IMR-90 (cell line): ENCODE results near the gene ZNF385D. TPM values are rescaled to one million over a fixed set of nuclear protein-coding genes. Genes with fewer than 3 reads are reported as not detected.

Experiments
- ATAC-seq: fragments of 200-7000 bp; cut with Tn5 transposase; 2 replicates; pipeline ENCODE4 v1.9.1; 2020; ENCODE audit warnings: low read depth, mild to moderate bottlenecking, moderate library complexity
- BruUV-seq: library from RNA; stranded (reverse); fragments of 400-500 nt; replicated peaks from 2 replicates; lab custom pipeline; 2021; lab: Mats Ljungman, UMichigan
- CTCF ChIA-PET: fragments of 300-600 bp; formaldehyde crosslinking; extraction: SDS; loops from one replicate; lab custom pipeline; 2021; ENCODE audit warnings: antibody characterized with exemption; lab: Yijun Ruan, JAX
- POLR2A ChIA-PET: fragments of 300-600 bp; sonication (Branson Sonifier 250); formaldehyde crosslinking; loops from one replicate; lab custom pipeline; 2022; ENCODE audit warnings: antibody characterized with exemption; ENCODE audit not compliant: unreplicated experiment; lab: Charles Lee
- DNase-seq: peaks from one replicate; pipeline ENCODE4 v3.0.0; 2013
- H2AFZ ChIP-seq: replicated peaks from 2 replicates; pipeline ENCODE3; 2013; ENCODE audit warnings: low read length, mild to moderate bottlenecking; ENCODE audit not compliant: poor library complexity
- H2AK5ac ChIP-seq: 2 replicates; pipeline ENCODE4 v1.6.1; 2013; ENCODE audit warnings: low read depth, low read length, inconsistent platforms
- H2AK9ac ChIP-seq: replicated peaks from 2 replicates; pipeline ENCODE3; 2013; ENCODE audit warnings: mild to moderate bottlenecking, low read depth, low read length, moderate library complexity; ENCODE audit not compliant: poor library complexity
- H2BK120ac ChIP-seq: 2 replicates; pipeline ENCODE4 v1.6.1; 2013; ENCODE audit warnings: low read depth, low read length, inconsistent platforms
- H2BK15ac ChIP-seq: 3 replicates; pipeline ENCODE4 v1.6.1; 2013; ENCODE audit warnings: low read depth, low read length, inconsistent platforms
- H2BK20ac ChIP-seq: 2 replicates; pipeline ENCODE4 v1.6.1; 2013; ENCODE audit warnings: low read depth, mild to moderate bottlenecking, inconsistent platforms, low read length, moderate library complexity
- H2BK5ac ChIP-seq: 2 replicates; pipeline ENCODE4 v1.6.1; 2013; ENCODE audit warnings: mild to moderate bottlenecking, low read depth, low read length, inconsistent platforms; ENCODE audit not compliant: poor library complexity, severe bottlenecking
- H3K14ac ChIP-seq: replicated peaks from 2 replicates; pipeline ENCODE4 v1.6.1; 2013; ENCODE audit warnings: low read depth, low read length, inconsistent platforms
- H3K18ac ChIP-seq: 2 replicates; pipeline ENCODE4 v1.6.1; 2013; ENCODE audit warnings: low read depth, low read length, control low read depth
- H3K23ac ChIP-seq: 2 replicates; pipeline ENCODE4 v1.6.1; 2013; ENCODE audit warnings: low read depth, low read length, inconsistent platforms
- H3K27ac ChIP-seq: 2 replicates; pipeline ENCODE4 v1.5.1; 2013; ENCODE audit warnings: mild to moderate bottlenecking, control low read depth, low read length; ENCODE audit not compliant: insufficient read depth
- H3K27me3 ChIP-seq: 2 replicates; pipeline ENCODE4 v1.6.1; 2013; ENCODE audit warnings: low read length; ENCODE audit not compliant: control insufficient read depth, insufficient read depth
- H3K36me3 ChIP-seq: 2 replicates; pipeline ENCODE4 v1.6.1; 2013; ENCODE audit warnings: low read length, mixed read lengths; ENCODE audit not compliant: control insufficient read depth, insufficient read depth
- H3K4ac ChIP-seq: 2 replicates; pipeline ENCODE4 v1.6.1; 2013; ENCODE audit warnings: low read depth, low read length, inconsistent platforms
- H3K4me1 ChIP-seq: 2 replicates; pipeline ENCODE4 v1.6.1; 2013; ENCODE audit warnings: low read length, mixed read lengths; ENCODE audit not compliant: control insufficient read depth, insufficient read depth
- H3K4me2 ChIP-seq: 2 replicates; pipeline ENCODE4 v1.6.1; 2013; ENCODE audit warnings: low read depth, mild to moderate bottlenecking, control low read depth, low read length, moderate library complexity
- H3K4me3 ChIP-seq: 2 replicates; pipeline ENCODE4 v1.5.1; 2013; ENCODE audit warnings: low read depth, mild to moderate bottlenecking, control low read depth, low read length, moderate library complexity; ENCODE audit not compliant: insufficient read depth
- H3K56ac ChIP-seq: 2 replicates; pipeline ENCODE4 v1.6.1; 2013; ENCODE audit warnings: low read length, inconsistent platforms; ENCODE audit not compliant: insufficient read depth; ENCODE audit errors: extremely low read depth
- H3K79me1 ChIP-seq, 2 experiments: 2 replicates each; pipeline ENCODE4 v1.6.1; 2013; ENCODE audit warnings: low read length in 2 of 2, inconsistent platforms in 1 of 2, low read depth in 1 of 2
- H3K9ac ChIP-seq: 2 replicates; pipeline ENCODE4 v1.6.1; 2013; ENCODE audit warnings: low read depth, low read length, control low read depth
- H3K9me1 ChIP-seq: 2 replicates; pipeline ENCODE4 v1.6.1; 2013; ENCODE audit warnings: low read length, inconsistent platforms; ENCODE audit not compliant: insufficient read depth
- H3K9me3 ChIP-seq: 2 replicates; pipeline ENCODE4 v1.6.1; 2013; ENCODE audit warnings: low read length; ENCODE audit not compliant: control insufficient read depth, insufficient read depth
- H4K20me1 ChIP-seq: 2 replicates; pipeline ENCODE4 v1.6.1; 2013; ENCODE audit warnings: low read length, inconsistent platforms; ENCODE audit not compliant: insufficient read depth
- H4K5ac ChIP-seq: 2 replicates; pipeline ENCODE4 v1.6.1; 2013; ENCODE audit warnings: mild to moderate bottlenecking, low read depth, low read length, control low read depth
- H4K8ac ChIP-seq, 2 experiments: 2 replicates each; pipeline ENCODE4 v1.6.1; 2013; ENCODE audit warnings: low read depth in 2 of 2, low read length in 2 of 2, control low read depth in 1 of 2, inconsistent platforms in 1 of 2
- H4K91ac ChIP-seq: 2 replicates; pipeline ENCODE4 v1.6.1; 2013; ENCODE audit warnings: low read depth, low read length, inconsistent platforms; ENCODE audit not compliant: insufficient read depth
- CEBPB ChIP-seq: IDR thresholded peaks from 2 replicates; pipeline ENCODE4 v1.6.1; 2012; ENCODE audit warnings: low read depth, low read length, improper control_type of control experiment
- MXI1 ChIP-seq: IDR thresholded peaks from 2 replicates; pipeline ENCODE4 v1.6.1; 2012; ENCODE audit warnings: low read depth, mild to moderate bottlenecking, low read length, moderate library complexity, borderline replicate concordance
- POLR2A ChIP-seq: IDR thresholded peaks from 2 replicates; pipeline ENCODE4 v1.6.1; 2012; ENCODE audit warnings: mild to moderate bottlenecking, low read depth, low read length
- RAD21 ChIP-seq: IDR thresholded peaks from 2 replicates; pipeline ENCODE4 v1.6.1; 2012; ENCODE audit warnings: low read length, improper control_type of control experiment
- SMC3 ChIP-seq: fragments of 150-350 bp; IDR thresholded peaks from 2 replicates; pipeline ENCODE4 v1.6.1; 2016; ENCODE audit warnings: low read depth, mild to moderate bottlenecking, antibody characterized with exemption, low read length, moderate library complexity
- WGBS, 2 experiments: methylation state at CpG; one replicate each; pipeline versions ENCODE4 v1.1.5 to v1.1.7; 2013; ENCODE audit warnings: missing lambda C conversion rate in 2 of 2; ENCODE audit not compliant: insufficient read length in 1 of 2; ENCODE audit errors: extremely low coverage in 2 of 2; 5-methylcytosine and 5-hydroxymethylcytosine counted together
- dilution Hi-C: fragments of 300-500 bp; cut with HindIII; formaldehyde crosslinking; loops from one replicate; pipeline ENCODE4 v1.14.3; 2018; ENCODE audit warnings: low sequenced_read_pairs; ENCODE audit not compliant: unreplicated experiment
- in situ Hi-C: fragments of 300-500 bp; cut with MboI; formaldehyde crosslinking; loops from 3 replicates; pipeline ENCODE4 v1.14.3; 2019; ENCODE audit warnings: low sequenced_read_pairs, inconsistent platforms, mixed read lengths
- intact Hi-C: fragments of 100-400 bp; cut with micrococcal nuclease; formaldehyde crosslinking; loops from 2 replicates; pipeline ENCODE4 v1.10.0; 2022
- polyA plus RNA-seq, 3 experiments: library from polyadenylated mRNA; depleted of rRNA; stranded (reverse); fragments of >200 nt; gene quantifications; 2 replicates each; pipeline ENCODE4 v1.2.3, GENCODE V29; 2012; ENCODE audit warnings: low replicate concordance in 1 of 3
- total RNA-seq: library from RNA; depleted of rRNA; stranded (reverse); fragments of >200 nt; gene quantifications from 2 replicates; pipeline ENCODE4 v1.2.3, GENCODE V29; 2012

The ZNF385D gene
- total and polyA plus RNA-seq, 2 of the 4 experiments (the other 2 are of a cell fraction), result 0.18 to 2.4 TPM

DNA sequence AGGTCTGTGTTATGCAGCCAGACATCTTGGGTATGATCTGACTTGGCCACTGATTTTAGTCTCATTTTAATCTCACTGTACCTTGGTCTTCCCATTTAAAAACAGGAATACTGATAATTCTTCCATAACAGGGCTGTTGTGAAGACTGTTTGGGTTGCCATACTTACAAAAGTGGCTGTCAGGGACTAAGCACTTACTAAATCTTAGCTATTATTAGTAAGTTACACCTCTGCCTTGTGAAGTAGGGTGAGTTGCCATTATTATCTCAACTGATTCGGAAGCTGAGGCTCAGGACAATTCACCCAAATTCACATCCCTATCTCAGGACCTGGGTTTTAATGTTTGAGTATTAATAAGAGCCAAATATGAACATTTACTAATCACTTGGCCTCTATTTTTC lies 12.7 kb downstream of the ZNF385D start:
- Histone ChIP-seq H3K4ac (no peak overlapping the region), H2BK5ac (no peak overlapping the region), H4K5ac (no peak overlapping the region), H3K36me3 (no peaks in the 10 kb centered on the region), H2AK5ac (no peak overlapping the region), H3K4me1 (no peaks in the 10 kb centered on the region), H4K8ac (no peak overlapping the region), H3K18ac (no peak overlapping the region), H4K20me1 (no peaks in the 10 kb centered on the region), H2BK120ac (no peak overlapping the region), H3K9me1 (no peaks in the 10 kb centered on the region), H3K27ac (no peak overlapping the region), H3K9ac (no peak overlapping the region), H2AFZ (no peak overlapping the region), H3K23ac (no peak overlapping the region), H2BK20ac (no peak overlapping the region), H2AK9ac (no peak overlapping the region), H3K4me2 (no peak overlapping the region), H3K56ac (no peak overlapping the region), H3K4me3 (no peak overlapping the region), H3K14ac (no peak overlapping the region), H2BK15ac (no peak overlapping the region), H3K27me3 (no peaks in the 10 kb centered on the region), H3K9me3 (no peaks in the 10 kb centered on the region), H3K79me1 (no peaks in the 10 kb centered on the region), H4K91ac (no peak overlapping the region)
- no peak for TF ChIP-seq RAD21
- TF ChIP-seq MXI1, result no peak
- no peak for TF ChIP-seq CEBPB
- TF ChIP-seq POLR2A, result no peak
- no peak for TF ChIP-seq SMC3
- dilution Hi-C loops, result no loop called here
- ChIA-PET POLR2A (no interaction called here), CTCF (no interaction called here)
- in situ Hi-C loops, result no loop called here
- no peak for ATAC-seq
- no peak for DNase-seq
- no CpG with 5 or more reads among the region's 1 CpG for WGBS, 2 experiments
- BruUV-seq, result no TSS peak
- intact Hi-C loops, result no loop called here
